NCI-H1694 (cell line): ENCODE data around the gene FBXL14.
"Not testable (repeated sequence)": the region's sequence is repeated elsewhere in the genome, so short reads cannot be mapped to it uniquely, and the experiment has no call there.

ENCODE experiments used
- DNase-seq: peaks from one replicate; lab custom pipeline; 2025; lab: John Stamatoyannopoulos, UW

The FBXL14 gene

DNA sequence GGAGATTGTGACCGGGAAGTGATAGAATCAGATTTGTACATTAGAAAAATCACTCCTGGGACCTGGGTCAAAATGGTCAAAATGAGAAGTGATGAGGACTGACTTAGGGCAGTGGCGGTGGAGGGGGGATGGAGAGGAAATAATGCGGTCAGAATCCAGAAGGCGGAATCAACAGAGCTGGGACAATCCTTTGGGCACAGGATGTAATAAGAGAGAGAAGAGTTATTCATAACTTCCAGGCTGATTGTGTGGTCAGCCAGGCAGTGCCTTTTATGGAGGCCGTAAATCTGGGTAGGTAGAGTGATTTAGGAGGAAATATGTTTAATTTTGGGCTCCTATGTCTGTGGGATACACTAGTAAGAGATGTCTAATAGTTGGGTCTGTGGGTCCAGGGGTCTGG is 21.6 kb downstream of the FBXL14 start:
- no peak for DNase-seq

DNA sequence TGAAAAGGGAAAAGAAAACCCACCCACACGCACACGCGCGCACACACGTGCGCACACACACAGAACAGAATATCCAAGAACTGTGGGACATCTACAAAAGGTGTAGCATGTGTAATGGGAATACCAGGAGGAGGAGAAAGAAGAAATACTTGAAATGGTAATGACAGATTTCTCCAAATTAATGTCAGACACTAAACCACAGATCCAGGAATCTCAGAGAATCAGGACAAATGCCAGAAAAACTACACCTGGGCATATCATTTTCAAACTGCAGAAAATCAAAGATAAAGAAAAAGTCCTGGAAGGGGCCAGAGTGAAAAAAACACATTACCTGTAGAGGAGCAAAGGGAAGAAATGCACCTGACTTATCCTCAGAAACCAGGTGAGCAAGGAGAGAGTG is 26.5 kb downstream of the FBXL14 start:
- no peak for DNase-seq

DNA sequence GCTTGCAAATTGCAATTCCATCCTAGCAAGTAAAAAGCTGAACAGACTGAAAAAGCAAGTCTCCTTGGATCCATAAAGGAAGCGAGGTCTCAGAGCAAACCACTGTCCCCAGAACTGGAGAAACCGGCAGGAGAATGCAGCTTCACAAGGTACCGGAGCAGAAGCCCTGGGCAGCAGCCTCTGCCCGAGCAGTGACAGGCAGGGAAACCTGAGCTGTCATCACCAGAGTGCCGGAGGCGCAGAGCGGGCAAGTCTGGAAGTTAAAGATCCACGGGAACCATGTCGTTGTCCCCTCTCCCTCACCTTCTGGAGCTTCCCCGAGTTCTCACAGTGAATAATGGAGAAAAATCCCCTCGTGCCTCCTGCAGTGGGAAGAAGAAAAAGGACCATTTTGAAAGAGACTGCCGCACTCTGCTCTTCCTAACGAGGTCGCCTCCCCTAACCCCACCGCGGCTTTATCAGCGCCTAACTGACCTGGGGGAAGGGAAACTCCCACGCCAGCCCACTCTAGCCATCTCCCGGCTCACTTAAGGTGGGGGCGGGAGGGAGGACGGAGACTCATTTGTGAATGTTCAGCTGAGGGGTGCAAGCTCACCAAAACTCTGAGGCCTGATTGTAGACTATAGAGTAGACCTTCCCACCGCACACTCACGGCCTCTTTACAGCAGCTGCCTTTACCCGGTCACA is 27.8 kb downstream of the FBXL14 start:
- DNase-seq, result no peak

DNA sequence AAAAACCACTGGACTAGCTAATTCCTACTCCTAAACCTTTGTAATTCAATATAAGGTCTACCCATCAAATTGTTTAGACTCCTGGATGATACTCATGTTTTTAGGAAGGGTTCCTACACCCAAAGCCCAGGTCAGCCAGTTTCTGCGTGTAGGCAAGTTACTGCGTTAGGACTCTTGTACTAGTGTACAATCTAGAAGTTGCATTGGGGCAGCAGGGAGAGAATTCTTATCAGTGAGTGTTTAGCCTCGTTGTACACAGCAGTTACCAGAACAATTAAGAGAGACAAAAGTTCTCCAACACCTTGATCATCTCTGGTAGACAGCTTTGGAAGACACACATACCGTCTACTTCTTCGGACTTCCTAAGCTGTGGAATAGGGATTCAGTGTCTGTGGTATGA is 29.2 kb downstream of the FBXL14 start:
- DNase-seq, result no peak

DNA sequence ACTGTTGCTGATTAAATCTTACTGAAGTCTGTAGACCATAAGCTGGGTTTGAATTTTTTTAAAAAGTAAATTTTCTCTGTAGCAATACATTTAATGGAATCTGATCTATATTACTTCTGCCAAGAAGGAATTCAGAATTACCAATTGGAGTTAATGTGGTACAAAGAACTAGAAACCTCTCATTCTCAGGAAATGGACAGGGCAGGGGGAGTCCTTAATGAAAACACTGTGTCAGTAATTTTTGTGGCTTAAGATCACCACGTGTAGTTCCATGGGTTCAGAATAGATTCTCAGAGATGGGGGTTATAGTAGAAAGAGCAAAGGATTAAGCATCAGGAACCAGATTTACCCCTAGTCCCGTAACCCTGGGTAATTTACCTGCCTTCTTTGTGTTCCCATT is 30.3 kb downstream of the FBXL14 start:
- DNase-seq, result no peak

DNA sequence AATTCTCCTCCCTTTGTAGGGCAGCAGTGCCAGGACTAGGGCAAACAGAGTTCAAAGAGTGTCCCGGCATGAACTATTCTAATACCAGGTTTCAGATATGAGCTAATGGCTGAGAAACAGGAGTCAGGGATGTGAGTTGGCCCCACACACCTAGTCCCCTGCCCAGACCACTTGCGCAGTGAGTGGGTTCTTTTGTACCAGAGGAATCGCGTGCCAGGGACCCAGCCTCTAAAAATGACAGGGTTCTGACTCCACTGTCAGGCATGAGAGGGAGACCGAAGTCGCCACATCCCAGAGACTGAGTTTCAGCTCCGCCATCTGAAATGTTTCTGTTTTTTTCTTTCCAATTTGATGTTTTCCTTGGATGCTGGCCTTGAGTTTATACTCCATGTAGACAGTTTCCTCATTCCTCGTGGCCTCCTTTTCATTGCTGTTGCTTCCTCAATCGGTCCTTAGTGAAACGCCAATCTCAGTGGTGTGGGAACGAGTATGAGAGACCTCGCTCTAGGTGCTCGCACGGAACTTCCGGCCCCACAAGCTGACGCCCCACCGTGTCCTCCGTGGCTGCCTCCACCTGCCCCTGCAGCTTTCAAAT is 31.5 kb downstream of the FBXL14 start:
- DNase-seq, result no peak

DNA sequence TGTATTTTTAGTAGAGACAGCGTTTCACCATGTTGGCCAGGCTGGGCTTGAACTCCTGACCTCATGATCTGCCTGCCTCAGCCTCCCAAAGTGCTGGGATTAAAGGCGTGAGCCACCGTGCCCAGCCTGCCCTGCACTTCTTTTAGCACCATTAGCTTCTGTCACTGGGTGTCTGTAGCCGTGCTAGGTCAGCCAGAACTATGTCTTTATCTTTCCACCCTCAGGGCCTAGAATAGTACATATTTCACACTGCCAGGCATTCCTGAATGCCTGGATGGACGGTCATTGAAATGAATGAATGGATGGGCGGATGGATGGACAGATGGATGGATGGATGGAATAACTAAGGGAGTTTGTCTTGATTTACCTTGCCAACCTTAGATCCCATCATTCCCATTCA is 33.7 kb downstream of the FBXL14 start:
- no peak for DNase-seq

DNA sequence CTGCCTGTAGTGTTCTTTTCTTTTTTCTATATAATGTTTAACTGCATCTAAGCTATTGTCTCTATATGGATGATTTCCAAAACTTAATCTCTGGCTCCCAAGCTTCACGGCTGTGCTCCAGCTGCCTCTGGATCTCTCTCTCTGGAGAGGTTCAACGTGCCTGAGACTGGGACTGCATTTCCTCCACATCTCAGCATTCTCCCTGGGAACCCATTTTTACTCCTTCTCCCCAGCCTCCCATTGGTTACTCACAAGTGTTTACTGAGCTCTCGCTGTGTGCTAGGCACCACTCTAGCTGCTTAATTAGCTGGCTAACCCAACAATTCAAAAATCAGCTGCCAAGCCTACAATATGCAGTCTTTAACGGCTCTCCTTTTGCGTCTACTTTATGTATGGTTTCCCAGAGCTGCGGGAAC is 34.7 kb downstream of the FBXL14 start:
- DNase-seq, result no peak

DNA sequence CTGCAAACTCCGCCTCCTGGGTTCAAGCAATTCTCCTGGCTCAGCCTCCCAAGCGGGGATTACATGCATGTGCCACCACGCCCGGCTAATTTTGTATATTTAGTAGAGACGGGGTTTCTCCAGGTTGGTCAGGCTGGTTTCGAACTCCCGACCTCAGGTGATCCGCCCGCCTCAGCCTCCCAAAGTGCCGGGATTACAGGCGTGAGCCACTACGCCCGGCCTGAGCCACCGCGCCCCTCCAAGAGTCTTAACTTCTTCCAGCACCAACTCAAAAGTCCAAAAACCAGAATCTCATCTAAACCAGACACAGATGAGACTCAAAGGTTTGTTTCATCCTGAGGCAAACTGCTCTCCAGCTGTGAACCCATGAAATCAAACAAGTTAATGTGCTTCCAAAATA is 36.3 kb downstream of the FBXL14 start:
- not testable (repeated sequence) for DNase-seq

DNA sequence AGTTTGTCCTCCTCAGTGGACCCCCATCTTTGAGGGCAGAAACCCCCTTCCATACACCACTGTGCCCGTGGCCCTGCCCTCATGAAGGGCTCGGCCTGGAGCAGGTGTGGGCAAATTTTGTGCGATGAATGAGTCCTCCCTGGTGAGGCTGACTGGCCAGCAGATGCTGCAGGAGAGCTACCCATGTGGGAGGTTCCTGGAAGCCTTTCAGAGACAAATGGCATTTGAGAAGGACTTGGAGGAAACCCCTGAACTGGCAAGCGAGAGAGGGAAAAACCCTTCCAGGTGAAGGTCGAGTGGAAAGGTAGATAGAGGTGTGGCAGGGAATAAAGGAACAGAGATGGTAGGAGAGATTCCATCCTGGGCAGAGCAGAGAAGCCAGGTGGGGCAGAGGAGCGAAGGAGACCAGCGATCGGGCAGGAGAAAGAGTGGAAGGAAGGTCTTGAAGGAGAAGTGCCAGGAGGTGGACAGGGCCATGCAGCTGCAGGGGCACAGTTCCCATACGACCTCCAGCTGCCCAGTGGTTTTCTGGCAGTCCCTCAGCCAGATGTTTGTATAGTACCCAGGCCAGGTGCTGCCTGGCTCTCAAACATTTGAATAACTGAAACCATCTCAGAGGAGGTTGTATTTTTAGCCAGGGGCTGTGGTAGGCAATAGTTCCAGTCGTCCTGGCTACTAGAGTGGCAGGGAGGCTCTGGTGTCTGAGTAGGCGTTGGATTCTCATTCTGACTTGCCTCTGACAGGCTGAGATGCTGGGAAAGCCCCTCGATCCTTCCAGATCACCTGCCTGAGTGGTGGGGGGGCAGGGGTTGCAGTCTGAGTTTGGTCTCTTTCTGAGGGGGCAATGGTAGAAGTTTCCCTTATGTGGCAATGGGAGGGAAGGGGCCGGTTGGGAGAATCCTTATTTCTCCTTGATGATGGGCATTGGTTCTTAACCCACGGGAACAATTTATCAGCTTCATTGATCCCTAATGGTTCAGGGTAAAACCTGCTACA is 40.1 kb downstream of the FBXL14 start:
- DNase-seq, result no peak

DNA sequence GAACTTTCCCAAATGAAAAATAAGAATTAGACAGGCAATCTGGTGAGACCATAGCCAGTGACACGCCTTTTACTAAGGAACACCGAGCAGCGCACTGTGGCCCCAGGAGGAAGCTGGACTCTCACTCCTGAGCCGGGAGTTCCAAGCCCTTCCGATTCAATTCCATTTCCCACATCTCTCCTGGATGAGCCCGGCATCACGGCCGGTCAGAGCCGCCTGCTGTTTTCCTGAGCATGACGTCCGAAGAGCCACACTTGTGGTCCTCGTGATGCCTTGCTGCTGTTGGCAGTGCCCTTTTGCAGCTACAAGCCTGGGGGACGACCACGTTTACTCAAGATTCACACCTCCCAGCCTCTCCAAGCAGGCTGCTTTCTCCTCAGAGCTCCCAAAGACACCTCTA is 40.8 kb downstream of the FBXL14 start:
- no peak for DNase-seq

DNA sequence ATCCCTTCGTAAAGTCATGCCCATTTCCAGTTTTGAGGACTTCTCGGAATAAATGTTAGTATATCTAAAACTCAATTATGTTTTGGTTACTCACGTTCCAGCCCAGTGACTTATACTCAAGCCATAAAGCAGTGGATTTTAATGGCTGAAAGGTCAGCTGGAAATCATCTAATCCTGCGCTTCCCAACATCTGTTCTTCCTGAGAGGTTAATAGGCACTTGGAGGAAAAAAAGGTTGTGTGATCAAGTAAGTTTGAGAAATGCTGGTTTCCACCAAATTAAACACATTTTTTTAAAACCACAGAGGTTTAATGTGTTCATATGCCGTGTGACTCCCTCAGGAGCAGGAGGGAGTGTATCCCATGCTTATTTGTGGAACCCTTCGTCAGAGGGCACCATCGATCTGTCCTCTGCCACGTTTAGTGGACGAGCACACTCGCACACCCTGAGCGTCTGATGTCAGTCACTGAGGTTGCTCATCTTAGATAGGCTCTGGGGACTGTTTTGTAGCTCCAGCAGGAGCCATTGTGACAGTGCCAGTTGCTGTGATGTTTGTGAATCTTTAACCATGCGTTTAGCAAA is 41.4 kb downstream of the FBXL14 start:
- DNase-seq, result no peak

DNA sequence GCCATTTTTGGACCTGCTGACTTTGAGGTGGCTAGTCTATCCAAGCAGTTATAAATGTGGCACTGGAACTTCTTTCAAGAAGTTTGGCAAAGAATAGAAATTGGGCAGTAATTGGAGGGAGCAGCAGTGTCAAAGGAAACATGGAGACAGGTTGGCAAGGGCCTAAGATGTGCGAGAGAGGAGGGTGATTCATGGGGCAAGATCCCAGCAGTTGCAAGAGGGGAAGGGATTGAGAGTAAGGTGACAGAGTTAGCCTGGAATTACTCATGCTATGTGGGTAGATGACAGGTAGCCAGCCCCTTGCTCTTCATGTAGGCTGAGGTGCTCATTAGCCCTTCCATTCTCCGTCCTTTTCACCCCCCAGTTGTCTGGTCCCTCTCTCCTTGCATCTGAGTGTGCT is 42.2 kb downstream of the FBXL14 start:
- no peak for DNase-seq

DNA sequence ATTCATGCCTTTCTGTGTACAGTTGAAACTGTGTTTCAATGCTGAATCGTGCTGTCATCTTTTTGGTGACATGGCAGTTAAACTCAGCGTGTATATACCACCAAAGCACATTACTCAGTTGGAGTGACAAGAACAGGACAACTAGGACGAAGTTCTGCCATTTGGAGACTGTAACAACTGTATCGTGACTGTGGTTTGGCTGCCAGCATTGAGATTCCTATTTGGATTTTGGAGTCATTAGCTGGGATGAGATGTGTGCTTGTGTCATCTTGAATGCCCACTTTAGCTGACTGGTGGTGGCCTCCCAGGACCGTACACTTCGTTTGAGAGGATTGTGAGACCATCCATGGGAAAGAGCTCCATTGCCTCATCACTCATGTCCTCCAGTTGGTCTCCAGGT is 42.9 kb downstream of the FBXL14 start:
- DNase-seq, result no peak

DNA sequence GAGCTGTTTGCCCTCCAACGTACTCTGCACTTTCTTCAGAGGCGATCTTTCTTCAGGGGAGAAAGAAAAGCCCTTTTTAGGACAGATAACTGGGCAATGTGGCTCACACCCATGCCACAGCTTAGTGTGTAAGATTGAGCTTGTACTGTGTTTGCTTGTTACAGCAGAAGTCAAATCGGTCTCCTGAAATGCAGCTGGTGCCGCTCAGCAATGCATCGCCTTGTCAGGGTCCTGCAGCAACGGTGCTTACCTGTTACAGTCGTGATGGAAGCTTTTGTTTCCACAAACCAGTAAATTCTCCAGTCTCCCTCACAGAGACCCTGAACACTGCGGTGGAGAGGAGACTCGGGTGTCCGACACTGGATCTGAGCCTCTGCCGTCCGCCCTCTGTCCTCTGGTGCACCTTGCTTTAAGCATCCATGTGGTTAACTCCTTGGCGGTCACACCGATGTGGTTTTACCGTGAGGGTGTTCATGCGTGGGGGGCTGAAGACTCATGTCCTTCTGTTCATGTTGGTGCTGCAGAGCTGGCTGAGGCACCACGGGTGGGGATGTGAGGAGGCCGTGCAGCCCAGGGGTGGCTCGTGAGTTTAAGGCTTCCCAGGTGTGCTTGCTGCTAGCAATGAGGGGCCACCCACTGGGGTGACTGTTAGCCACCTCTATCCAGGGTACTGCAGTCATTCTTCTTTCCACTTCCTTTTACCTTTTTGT is 47.3 kb downstream of the FBXL14 start:
- no peak for DNase-seq

DNA sequence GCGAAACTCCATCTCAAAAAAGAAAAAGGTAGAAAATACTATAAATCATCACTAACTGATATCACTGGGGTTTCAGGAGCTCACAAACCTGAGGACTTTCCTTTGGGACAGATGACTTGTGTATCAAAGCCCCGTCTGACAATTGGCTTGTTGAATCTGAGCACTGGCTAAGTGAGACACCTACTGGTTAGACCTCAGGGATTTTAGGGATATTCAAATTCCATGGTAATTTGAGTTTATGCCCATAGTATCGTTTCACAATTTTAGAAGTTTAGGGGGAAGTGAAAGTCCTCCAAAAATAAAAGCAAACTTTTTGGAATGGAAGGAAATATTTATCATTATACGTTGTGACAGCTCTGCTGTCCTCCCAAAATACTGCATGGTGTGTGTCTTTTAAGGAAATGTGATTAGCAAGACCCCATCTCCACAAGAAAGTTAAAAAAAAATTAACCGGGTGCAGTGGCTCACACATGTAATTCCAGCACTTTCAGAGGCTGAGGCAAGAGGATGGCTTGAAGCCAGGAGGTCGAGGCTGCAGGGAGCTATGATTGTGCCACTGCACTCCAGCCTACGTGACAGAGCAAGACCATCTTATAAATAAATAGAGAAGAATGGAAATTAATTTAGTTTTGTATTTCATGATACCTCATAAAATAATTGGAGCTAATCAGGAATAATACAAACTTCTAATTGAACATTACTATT is 49.2 kb downstream of the FBXL14 start:
- DNase-seq, result peak; percentile 25

DNA sequence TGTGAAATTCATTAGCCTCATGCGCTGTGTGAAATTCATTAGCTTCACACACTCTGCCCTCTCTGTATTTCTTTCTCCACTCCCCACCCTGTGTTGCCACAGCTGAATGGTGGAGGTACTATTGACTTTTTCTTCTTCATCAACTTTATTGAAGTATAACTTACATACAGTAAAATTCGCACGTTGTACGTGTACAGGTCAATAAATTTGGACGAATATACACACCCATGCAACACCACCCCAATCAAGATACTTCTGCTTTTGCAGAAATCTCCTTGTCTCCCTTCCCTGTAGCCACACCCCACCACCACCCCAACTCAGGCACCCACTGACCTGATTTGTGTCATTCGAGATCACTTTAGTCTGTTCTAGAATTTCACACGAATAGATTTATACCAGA is 51.8 kb downstream of the FBXL14 start:
- no peak for DNase-seq

DNA sequence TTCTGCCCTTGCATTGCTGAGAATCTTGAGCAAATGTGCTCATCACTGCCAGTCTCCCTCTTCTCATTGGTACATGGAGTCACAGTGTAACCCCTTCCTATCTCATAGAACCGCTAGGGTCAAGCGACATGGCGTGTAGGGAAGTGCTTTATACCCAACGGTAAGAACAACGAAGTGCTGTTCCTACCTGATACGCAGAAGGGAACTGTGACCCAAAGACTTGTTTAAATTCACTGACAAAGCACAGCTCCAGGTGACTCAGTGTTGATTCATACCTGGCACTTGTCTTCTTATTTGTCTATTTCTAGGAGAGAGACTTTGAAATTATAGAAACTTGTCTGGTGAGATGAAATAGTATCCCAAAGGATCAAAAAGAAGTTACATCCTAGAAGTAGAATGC is 53.7 kb downstream of the FBXL14 start:
- DNase-seq, result no peak

DNA sequence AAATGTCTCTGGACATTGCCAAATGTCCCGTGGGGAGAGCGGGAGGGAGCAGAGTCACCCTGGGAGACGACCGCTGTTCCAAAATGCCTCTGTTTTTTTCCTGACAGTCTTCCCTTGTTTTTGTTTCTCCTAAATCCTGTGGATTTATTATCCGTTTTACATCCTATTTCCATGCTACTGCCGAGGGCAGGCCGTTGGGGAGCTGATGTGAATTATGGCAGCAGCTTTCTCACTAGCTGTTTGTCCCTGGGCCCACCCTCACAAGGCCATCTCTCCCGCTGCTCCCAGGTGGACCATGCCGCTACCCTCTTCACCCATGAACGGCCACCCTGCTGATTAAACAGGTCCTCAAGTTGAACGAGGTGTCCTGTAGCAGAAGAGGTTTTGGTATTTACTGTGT is 55.2 kb downstream of the FBXL14 start:
- no peak for DNase-seq

DNA sequence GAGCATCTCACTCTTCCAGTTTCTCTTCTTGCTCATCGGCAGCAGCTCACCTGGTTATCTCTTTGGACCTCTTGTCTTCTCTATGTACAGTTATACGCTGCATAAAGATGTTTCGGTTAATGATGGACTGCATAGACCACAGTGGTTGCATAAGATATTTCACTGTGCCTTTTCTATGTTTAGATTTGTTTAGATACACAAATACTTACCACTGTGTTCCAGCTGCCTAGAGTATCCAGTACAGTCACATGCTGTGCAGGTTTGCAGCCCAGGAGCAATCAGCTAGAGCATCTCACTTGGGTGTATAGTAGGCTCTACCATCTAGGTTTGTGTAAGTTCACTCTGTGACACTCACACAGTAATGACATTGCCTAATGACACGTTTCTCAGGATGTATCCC is 57.6 kb downstream of the FBXL14 start:
- DNase-seq, result no peak

DNA sequence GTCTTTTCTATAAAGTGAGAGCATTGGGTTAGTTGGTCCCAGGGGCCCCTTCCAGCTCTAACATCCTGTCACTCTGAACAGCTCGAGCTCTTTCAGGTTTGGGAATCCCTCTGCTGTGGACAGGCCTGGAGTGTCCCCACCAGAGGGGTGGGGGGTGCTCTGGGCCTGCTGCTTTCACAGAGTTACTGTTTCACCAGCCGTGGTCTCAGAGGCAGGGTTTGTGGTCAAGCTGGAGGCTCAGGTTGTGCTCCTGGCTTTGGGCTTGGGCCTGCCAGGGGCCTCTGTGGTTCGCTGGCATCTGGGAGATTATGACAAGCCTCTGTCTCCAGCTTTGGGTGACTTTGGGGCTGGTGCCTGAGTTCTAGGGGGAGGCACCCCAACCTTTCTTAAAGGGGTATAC is 59.6 kb downstream of the FBXL14 start:
- no peak for DNase-seq
